ENCODE results near the gene NRL. TPM values are rescaled to one million over a fixed set of nuclear protein-coding genes. Genes with fewer than 3 reads are reported as not detected.

Gene NRL
- total and polyA plus RNA-seq, 10 of the 15 experiments (the other 5 are each of a cell fraction or from before 2014, with no cell fraction given), result 0.11 to 4.4 (median 2.2) TPM

GRCh38 chr14:24080888-24081738 lies 33.6 kb downstream of the NRL start (continued):
- TF ChIP-seq, protein P1, sequence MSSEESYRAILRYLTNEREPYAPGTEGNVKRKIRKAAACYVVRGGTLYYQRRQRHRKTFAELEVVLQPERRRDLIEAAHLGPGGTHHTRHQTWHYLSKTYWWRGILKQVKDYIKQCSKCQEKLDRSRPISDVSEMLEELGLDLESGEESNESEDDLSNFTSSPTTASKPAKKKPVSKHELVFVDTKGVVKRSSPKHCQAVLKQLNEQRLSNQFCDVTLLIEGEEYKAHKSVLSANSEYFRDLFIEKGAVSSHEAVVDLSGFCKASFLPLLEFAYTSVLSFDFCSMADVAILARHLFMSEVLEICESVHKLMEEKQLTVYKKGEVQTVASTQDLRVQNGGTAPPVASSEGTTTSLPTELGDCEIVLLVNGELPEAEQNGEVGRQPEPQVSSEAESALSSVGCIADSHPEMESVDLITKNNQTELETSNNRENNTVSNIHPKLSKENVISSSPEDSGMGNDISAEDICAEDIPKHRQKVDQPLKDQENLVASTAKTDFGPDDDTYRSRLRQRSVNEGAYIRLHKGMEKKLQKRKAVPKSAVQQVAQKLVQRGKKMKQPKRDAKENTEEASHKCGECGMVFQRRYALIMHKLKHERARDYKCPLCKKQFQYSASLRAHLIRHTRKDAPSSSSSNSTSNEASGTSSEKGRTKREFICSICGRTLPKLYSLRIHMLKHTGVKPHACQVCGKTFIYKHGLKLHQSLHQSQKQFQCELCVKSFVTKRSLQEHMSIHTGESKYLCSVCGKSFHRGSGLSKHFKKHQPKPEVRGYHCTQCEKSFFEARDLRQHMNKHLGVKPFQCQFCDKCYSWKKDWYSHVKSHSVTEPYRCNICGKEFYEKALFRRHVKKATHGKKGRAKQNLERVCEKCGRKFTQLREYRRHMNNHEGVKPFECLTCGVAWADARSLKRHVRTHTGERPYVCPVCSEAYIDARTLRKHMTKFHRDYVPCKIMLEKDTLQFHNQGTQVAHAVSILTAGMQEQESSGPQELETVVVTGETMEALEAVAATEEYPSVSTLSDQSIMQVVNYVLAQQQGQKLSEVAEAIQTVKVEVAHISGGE (CRISPR knock-in tag; IDR thresholded peaks at IDR 0.05), result no peak
- TF ChIP-seq STAT1 (conservative IDR thresholded peaks at IDR 0.05) (no peak), BRCA1 (IDR thresholded peaks at IDR 0.05; ENCODE audit: low read depth, low read length) (no peak), TCF12 (IDR thresholded peaks at IDR 0.05; ENCODE audit: low read depth, low read length) (no peak), E2F4 (IDR thresholded peaks at IDR 0.05; ENCODE audit: low read depth, low read length) (no peak), FOS (IDR thresholded peaks at IDR 0.05; ENCODE audit: borderline replicate concordance, extremely low read depth, insufficient read length) (no peak), SRF (IDR thresholded peaks at IDR 0.05; ENCODE audit: low read depth in 2 of 2, low read length in 2 of 2) (no peak), USF1 (IDR thresholded peaks at IDR 0.05; ENCODE audit: borderline replicate concordance, extremely low read length, insufficient read depth, low read depth, low read length) (no peak), MXI1 (IDR thresholded peaks at IDR 0.05; ENCODE audit: low read depth, low read length) (no peak), WRNIP1 (IDR thresholded peaks at IDR 0.05; ENCODE audit: borderline replicate concordance, low read depth, low read length) (no peak), MTA2 (IDR thresholded peaks at IDR 0.05; ENCODE audit: low read depth) (no peak), NFXL1 (IDR thresholded peaks at IDR 0.05; ENCODE audit: borderline replicate concordance) (0 out of 2 replicates have a peak, but pooled peaks have one; percentile 13), NR2C2 (IDR thresholded peaks at IDR 0.05; ENCODE audit: borderline replicate concordance, control insufficient read depth, insufficient read length, low read depth) (no peak), BACH1 (IDR thresholded peaks at IDR 0.05; ENCODE audit: borderline replicate concordance) (peak; percentile 56; the same call in 1 of the 2 replicates)
- TF ChIP-seq, protein P2, sequence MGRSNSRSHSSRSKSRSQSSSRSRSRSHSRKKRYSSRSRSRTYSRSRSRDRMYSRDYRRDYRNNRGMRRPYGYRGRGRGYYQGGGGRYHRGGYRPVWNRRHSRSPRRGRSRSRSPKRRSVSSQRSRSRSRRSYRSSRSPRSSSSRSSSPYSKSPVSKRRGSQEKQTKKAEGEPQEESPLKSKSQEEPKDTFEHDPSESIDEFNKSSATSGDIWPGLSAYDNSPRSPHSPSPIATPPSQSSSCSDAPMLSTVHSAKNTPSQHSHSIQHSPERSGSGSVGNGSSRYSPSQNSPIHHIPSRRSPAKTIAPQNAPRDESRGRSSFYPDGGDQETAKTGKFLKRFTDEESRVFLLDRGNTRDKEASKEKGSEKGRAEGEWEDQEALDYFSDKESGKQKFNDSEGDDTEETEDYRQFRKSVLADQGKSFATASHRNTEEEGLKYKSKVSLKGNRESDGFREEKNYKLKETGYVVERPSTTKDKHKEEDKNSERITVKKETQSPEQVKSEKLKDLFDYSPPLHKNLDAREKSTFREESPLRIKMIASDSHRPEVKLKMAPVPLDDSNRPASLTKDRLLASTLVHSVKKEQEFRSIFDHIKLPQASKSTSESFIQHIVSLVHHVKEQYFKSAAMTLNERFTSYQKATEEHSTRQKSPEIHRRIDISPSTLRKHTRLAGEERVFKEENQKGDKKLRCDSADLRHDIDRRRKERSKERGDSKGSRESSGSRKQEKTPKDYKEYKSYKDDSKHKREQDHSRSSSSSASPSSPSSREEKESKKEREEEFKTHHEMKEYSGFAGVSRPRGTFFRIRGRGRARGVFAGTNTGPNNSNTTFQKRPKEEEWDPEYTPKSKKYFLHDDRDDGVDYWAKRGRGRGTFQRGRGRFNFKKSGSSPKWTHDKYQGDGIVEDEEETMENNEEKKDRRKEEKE (IDR thresholded peaks at IDR 0.05), result no peak
- TF ChIP-seq, protein P3, sequence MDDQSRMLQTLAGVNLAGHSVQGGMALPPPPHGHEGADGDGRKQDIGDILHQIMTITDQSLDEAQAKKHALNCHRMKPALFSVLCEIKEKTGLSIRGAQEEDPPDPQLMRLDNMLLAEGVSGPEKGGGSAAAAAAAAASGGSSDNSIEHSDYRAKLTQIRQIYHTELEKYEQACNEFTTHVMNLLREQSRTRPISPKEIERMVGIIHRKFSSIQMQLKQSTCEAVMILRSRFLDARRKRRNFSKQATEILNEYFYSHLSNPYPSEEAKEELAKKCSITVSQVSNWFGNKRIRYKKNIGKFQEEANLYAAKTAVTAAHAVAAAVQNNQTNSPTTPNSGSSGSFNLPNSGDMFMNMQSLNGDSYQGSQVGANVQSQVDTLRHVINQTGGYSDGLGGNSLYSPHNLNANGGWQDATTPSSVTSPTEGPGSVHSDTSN (IDR thresholded peaks at IDR 0.05; ENCODE audit: insufficient replicate concordance, low read depth, low read length), result peak; percentile 12

All from GM12878 (cell line).